ENCODE measurements around the gene PDCD2L.

DNA sequence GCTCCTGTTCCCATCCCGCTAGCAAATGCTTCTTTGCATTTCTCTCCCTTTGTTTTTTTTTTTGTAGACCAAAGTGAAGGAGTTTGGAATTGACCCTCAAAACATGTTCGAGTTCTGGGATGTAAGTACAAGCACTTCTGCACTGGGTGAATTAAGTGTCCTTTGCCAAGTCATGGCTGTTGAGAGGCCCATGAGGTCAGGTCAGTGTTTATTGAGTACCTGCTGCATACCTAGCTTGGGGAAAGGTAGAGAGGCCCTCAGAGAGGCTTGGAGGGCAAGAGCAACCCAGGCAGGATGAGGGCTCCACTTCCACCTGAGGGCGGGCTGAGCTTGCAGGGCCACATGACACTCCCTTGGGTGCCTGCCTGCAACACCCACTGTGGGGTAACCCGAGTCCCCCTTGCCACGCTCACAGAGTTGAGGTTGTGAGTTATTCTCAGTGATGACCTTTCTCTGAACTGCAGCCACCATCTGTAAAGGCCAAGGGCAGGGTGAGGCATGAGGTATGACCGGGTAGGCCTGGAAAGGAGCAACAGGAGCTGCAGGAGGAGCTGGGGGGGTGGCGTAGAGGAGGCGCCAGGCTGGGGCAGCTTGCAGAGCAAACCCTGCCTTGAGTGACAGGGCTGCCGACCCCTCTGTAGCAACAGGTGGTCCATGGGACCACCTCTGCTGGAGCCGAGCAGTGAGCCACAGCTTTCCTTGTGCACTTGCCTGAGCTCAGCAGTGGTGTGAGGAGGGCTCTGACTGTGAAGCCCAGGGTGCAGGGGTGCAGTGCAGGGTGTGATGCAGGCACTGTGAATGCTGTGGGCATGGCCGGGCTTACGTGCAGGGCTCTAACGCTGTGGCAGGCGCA, 22.6 kb upstream of the PDCD2L start:
- TF ChIP-seq, protein P1, sequence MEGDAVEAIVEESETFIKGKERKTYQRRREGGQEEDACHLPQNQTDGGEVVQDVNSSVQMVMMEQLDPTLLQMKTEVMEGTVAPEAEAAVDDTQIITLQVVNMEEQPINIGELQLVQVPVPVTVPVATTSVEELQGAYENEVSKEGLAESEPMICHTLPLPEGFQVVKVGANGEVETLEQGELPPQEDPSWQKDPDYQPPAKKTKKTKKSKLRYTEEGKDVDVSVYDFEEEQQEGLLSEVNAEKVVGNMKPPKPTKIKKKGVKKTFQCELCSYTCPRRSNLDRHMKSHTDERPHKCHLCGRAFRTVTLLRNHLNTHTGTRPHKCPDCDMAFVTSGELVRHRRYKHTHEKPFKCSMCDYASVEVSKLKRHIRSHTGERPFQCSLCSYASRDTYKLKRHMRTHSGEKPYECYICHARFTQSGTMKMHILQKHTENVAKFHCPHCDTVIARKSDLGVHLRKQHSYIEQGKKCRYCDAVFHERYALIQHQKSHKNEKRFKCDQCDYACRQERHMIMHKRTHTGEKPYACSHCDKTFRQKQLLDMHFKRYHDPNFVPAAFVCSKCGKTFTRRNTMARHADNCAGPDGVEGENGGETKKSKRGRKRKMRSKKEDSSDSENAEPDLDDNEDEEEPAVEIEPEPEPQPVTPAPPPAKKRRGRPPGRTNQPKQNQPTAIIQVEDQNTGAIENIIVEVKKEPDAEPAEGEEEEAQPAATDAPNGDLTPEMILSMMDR (IDR thresholded peaks at IDR 0.05): no peak
- TF ChIP-seq POLR2A (IDR thresholded peaks at IDR 0.05): no peak

Measured in testis (tissue), 2 donors.